Fibroblast of skin of right biceps (primary cell): ENCODE measurements around the gene GPR39.

ENCODE experiments used
- DNase-seq: peaks from one replicate; pipeline ENCODE4 v3.0.0-alpha.2; 2013

Gene GPR39

DNA sequence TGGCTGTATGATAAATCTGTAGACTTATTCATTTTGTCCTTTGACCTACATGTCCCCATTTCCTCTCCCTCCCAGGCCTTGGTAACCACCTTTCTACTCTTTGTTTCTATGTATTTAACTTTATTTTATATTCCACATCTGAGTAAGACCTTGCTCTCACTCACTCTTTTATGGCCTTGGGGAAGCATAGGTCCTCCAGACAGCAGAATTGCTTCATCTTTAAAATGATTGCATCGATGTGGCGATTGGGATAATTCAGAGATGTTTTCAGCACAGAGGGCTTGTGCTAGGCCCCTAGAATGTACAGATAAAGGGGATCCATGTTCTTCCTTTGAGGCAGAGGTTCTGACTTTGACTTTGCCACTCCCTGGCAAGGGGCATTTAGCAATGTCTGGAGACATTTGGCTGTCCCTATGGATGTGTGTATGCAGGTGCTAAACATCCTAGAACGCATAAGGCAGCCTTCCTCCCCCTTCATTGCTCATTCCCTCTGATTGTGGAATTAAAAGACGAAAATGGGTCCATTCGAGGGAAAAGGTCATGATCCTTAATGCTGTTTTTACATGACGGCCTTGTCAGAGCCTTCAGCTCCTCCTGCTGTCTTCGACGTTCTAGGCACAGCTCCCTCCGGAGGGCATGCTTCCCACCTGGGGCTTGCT, 1.2 kb upstream of the GPR39 start:
- DNase-seq: peak; percentile 17

DNA sequence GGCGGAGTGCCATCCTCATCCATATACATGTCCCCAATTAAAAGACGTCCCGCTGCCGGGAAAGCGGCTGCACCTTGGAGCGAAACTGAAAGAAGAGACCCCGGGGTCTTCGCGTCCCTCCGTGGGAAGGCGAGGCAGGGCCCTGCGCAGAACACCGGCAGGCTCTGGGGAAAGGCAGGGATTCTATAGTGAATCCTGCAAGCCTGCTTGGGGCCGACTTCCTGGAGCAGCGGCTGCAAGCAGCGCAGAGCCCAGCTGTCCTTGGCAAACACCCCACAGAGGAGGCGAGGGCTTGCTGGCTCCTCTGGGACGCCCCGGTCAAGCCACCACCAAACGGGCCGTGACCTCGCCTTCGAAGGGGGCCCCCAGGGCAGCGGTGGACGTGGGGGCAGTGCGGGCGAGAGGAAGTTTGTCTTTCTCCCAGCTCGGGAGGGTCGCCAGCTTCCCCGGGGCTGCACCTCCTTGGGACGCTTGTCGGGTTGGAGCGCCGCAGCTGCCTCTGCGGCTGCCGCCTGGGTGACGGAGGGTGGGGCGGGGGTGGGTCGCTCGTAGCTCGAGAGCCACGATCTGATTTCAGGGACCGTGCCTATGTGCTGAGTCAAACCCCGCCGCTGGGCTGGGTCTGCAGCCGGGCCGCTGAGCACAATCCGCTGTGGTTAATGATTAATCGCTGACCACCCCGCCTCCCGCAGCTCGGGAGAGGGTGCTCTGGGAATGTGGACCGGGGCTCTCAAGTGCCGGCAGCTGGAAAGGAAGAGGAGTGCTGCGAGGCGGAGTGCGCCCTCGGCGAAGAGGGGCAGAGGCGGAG, 486 bp upstream of the GPR39 start:
- DNase-seq: peak; percentile 98

DNA sequence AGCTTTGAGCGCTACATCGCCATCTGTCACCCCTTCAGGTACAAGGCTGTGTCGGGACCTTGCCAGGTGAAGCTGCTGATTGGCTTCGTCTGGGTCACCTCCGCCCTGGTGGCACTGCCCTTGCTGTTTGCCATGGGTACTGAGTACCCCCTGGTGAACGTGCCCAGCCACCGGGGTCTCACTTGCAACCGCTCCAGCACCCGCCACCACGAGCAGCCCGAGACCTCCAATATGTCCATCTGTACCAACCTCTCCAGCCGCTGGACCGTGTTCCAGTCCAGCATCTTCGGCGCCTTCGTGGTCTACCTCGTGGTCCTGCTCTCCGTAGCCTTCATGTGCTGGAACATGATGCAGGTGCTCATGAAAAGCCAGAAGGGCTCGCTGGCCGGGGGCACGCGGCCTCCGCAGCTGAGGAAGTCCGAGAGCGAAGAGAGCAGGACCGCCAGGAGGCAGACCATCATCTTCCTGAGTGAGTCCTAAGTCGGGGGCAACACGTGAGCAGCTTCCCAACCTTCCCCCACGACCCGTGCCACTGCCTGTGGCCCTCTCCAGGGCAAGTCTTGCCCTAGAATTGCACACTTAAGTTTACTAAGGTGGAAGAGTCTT, 928 bp downstream of the GPR39 start:
- DNase-seq: no peak

DNA sequence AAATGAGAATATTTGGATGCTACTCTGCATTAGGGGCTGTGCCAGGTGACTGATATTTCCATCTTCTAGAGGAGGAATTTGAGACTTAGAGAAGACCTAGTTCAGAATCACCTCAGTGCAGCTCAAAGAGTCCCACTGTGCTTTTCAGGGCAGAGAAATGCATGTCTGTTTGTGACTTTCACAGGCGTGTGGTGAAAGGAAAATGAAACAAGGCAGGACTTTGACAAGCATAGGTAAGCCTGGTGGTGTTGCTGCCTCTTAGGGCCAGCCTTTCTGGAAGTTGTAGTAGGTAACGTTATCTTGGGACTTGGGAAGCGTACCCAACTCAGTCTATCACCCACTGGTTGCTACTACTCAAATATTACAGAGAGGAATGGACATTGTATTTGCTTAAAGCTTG, 2.6 kb downstream of the GPR39 start:
- no peak for DNase-seq

DNA sequence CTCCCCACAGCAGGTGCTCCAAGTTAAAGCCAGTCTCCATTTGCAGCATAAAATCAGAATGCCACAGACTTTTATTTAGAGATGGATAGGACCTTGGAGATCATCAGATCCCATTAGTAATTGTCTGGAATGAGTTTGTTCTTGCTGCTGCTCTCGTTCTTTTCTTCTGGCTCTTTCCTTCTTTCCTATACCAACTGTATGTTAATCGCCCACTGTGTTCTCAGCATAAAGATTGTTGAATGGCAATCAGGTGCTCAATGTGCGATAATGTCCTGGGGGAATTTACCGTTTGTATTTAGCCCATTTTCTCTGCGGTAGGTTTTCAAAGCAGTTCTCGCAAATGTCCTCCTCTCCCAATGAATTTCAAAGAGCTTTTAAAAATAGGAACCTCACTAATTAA, 3.3 kb downstream of the GPR39 start:
- DNase-seq: no peak

GRCh38 chr2:132420816-132421805, 4.5 kb downstream of the GPR39 start:
- peak; percentile 12 for DNase-seq

GRCh38 chr2:132422736-132423135, 6.1 kb downstream of the GPR39 start:
- no peak for DNase-seq

GRCh38 chr2:132424526-132425121, 8.0 kb downstream of the GPR39 start:
- peak; percentile 18 for DNase-seq

DNA sequence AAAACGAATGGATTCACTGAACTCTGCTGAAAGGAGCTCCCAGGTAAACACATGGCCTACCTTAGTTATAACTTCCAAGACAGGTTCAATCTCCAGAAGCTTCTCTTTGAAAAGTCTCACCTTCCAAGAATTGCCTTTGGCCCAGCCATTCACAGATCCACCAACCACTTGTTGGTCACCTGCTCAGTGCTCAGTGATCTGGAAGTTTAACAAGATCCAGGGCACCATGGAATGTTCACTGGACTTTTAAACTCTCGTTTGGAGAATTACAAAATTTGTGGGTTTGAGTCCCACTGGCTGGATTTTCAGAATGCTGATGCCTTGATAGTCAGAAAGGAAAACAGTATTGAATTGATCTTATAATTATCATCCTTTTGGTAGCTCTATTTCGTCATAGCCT, 9.4 kb downstream of the GPR39 start:
- DNase-seq: no peak

DNA sequence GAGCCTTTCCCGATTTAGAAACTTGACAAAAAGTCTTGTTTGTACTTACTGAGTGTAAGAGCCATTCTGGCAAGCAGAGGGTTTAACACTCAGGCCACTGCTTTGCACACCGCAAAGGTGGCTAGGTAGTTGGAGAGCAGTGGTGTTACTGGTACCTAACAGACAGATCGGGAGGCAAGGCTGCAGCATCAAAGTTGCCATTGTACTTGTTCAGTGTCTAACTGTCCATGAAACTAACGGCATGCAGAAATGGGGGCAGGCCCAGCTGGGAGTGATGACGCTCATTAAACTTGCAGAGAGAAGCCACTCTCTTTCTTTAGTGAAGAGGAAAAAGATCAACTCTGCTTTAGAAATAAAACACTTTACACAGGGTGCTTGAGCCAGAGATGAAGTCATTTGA, 10.1 kb downstream of the GPR39 start:
- DNase-seq: no peak

DNA sequence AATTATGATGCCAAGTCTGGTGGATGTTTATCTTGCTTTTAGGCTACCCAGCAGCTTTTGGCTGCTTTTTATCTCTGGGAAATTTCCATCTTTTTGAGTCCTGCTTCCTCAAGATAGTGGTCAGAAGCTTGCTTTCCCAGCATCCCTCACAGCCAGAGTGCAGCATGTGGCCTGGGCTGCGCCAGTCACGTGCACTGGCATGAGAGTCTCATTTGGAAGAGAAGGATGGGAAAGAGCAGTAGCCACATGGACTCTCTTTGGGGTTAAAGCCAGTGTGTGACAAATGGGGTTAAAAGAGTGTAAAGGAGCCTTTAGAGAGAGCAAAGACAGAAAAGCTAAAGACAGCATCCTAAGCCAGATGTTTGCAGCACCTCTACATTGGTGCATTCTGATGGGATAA, 12.7 kb downstream of the GPR39 start:
- DNase-seq: no peak

DNA sequence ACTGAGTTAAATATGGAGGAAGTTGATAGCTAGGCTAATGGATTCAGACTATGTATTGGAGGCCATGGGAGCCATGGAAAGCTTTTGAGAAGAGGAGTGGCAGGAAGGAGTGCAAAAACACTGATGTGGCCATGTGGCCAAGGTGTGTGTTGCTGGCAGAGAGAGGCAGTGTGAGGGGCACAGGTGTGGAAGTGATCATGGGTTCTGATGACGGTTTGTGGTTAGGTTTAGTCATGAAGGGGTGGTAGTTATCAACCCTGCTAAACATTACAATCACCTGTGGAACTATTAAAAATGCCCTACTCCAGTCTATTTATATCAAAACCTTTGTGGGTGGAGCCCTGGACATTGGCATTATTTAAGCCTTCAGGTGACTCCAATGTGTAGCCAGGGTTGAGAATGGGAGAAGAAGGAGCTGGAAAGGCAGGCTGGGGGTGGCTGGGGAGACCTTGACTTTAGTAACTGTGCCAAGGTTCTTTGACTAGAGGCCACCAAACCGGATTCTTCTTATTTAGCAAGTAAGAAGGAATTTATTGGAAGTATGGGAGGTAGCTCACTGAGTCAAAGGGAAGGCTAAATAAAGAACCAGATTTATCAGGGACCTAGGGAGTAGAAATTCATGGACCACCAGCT, 13.5 kb downstream of the GPR39 start:
- DNase-seq: no peak

DNA sequence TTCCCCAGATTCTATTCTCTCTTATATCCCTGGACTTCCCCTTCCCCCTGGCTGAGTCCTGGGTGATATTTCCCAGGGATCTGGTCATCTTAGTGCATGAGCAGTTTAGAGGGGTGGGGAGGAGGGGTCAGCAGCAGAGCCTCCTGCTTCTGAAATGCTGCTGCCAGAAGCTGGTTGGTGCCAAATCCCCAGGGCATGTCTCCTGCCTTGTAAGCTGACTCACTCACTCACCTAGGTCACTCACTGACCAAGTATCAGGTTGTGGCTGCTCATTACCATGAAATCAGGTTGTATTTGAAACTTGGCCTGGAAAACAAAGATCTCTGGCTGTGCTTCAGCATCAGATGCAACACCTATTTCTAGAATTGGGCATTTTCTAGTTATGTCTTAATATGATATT, 14.3 kb downstream of the GPR39 start:
- DNase-seq: no peak

GRCh38 chr2:132437852-132438669, 21.5 kb downstream of the GPR39 start:
- DNase-seq: no peak

DNA sequence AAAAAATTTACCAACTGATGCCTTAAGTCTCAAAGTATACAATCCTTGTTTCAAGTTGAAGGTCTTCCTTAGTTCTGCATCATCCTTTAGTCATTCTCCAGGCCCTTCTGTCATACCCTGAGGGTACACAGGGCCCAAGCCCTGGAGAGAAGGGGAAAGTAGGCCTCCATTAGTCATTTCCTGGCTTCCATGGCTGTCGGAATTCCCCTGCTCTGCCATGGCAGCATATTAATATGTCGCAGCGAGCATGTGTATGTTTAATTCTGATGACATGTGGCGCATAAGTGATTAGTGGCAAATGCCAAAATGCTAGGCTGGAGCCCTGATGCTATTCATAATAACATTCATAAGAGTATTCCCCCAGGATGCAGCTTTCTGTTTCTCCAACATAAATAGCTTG, 22.1 kb downstream of the GPR39 start:
- DNase-seq: peak; percentile 94

- DNase-seq: peak; percentile 19
These were observed 23.2 kb downstream of the GPR39 start for GRCh38 chr2:132439703-132440398.

DNA sequence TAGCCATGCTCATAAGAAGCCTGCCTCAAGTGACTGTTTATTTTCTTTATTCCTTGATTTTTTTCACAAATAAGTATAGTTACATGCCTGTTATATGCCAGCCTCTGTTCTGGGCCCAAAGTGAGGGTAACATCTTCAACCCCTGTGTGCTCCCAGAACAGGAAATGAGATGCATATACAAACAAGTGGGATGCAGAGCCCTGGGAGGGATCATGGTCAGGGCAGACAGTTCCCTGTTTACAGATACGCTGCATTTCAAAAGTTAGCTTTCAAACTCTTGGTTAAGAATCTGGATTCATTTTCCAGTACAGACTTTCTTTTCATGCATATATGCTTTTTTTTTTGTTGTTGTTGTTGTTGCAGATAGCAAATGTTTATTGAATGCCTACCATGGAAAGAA, 24.4 kb downstream of the GPR39 start:
- DNase-seq: no peak

GRCh38 chr2:132442278-132442677, 25.7 kb downstream of the GPR39 start:
- DNase-seq: no peak

GRCh38 chr2:132443106-132443505, 26.5 kb downstream of the GPR39 start:
- DNase-seq: no peak

DNA sequence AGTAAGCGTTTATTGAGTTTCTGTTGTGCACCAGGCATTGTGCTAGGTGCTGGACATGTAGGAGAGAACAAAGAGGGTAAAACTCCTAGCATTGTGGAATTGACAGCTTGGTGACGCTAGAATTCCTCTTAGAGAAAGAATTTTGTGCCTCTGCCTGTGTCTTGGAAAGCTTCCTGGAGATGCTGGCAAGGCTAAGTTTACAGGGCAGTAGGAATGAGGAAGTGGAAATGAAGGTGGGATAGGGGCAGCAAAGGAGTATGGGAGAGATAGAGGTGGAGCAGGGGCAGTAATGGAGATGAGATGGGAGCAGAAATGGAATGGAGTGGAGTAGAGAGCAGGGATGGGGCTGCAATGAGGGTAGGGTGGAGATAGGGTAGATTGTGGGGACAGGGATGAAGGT, 29.8 kb downstream of the GPR39 start:
- DNase-seq: no peak
